ENCODE data around the gene DPEP2.

DNA sequence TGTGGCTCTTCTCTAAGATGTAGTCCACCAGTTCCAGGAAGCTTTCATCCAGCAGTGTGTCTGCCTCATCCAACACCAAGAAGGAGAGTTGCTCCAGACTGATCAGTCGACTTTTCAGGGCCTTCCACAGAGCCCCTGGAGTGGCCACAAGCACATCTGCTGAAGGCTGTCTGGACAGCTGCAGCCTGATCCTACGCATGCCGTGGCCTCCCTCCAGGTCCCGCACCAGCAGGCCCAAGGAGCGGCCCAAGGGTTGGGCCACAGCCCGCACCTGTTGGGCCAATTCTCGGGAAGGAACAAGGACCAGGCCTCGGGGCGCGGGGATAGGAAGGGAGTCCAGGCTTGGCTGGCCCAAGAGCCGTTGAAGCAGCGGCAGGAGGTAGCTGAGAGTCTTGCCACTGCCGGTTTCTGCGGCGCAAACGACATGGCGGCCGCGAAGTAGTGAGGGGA lies 23.0 kb upstream of the DPEP2 start:
- no peak for TF ChIP-seq EP300 (IDR thresholded peaks at IDR 0.05; ENCODE audit: borderline replicate concordance)
- no peak for TF ChIP-seq ZBTB7A (IDR thresholded peaks at IDR 0.05; ENCODE audit: low read depth)
- TF ChIP-seq, protein P1, sequence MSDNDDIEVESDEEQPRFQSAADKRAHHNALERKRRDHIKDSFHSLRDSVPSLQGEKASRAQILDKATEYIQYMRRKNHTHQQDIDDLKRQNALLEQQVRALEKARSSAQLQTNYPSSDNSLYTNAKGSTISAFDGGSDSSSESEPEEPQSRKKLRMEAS (IDR thresholded peaks at IDR 0.05) = no peak
- TF ChIP-seq YY1 (IDR thresholded peaks at IDR 0.05; ENCODE audit: low read depth) = peak; percentile 37; the same call in 1 of the 2 replicates
- TF ChIP-seq, protein P2, sequence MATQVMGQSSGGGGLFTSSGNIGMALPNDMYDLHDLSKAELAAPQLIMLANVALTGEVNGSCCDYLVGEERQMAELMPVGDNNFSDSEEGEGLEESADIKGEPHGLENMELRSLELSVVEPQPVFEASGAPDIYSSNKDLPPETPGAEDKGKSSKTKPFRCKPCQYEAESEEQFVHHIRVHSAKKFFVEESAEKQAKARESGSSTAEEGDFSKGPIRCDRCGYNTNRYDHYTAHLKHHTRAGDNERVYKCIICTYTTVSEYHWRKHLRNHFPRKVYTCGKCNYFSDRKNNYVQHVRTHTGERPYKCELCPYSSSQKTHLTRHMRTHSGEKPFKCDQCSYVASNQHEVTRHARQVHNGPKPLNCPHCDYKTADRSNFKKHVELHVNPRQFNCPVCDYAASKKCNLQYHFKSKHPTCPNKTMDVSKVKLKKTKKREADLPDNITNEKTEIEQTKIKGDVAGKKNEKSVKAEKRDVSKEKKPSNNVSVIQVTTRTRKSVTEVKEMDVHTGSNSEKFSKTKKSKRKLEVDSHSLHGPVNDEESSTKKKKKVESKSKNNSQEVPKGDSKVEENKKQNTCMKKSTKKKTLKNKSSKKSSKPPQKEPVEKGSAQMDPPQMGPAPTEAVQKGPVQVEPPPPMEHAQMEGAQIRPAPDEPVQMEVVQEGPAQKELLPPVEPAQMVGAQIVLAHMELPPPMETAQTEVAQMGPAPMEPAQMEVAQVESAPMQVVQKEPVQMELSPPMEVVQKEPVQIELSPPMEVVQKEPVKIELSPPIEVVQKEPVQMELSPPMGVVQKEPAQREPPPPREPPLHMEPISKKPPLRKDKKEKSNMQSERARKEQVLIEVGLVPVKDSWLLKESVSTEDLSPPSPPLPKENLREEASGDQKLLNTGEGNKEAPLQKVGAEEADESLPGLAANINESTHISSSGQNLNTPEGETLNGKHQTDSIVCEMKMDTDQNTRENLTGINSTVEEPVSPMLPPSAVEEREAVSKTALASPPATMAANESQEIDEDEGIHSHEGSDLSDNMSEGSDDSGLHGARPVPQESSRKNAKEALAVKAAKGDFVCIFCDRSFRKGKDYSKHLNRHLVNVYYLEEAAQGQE (IDR thresholded peaks at IDR 0.05; ENCODE audit: low read depth) = no peak
- no peak for TF ChIP-seq NFIC (IDR thresholded peaks at IDR 0.05)
- no peak for TF ChIP-seq CEBPB (IDR thresholded peaks at IDR 0.05)
- TF ChIP-seq TCF12 (IDR thresholded peaks at IDR 0.05; ENCODE audit: low read depth) = no peak
- no peak for TF ChIP-seq TAF1 (IDR thresholded peaks at IDR 0.05; ENCODE audit: low read depth)
- no peak for TF ChIP-seq RAD21 (IDR thresholded peaks at IDR 0.05; ENCODE audit: low read depth)
- TF ChIP-seq, protein P3, sequence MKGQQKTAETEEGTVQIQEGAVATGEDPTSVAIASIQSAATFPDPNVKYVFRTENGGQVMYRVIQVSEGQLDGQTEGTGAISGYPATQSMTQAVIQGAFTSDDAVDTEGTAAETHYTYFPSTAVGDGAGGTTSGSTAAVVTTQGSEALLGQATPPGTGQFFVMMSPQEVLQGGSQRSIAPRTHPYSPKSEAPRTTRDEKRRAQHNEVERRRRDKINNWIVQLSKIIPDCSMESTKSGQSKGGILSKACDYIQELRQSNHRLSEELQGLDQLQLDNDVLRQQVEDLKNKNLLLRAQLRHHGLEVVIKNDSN (IDR thresholded peaks at IDR 0.05) = no peak
- TF ChIP-seq EGR1 (IDR thresholded peaks at IDR 0.05) = no peak
- no peak for TF ChIP-seq CREB1 (IDR thresholded peaks at IDR 0.05; ENCODE audit: low read depth)
- TF ChIP-seq FOXM1 (IDR thresholded peaks at IDR 0.05; ENCODE audit: borderline replicate concordance, low read depth) = no peak

Measured in Ishikawa (cell line).